Colonic mucosa (tissue), 4 donors: ENCODE measurements around the gene BIRC6. TPM values are rescaled to one million over a fixed set of nuclear protein-coding genes. Genes with fewer than 3 reads are reported as not detected.

Experiments used
- DNase-seq: peaks from one replicate; pipeline ENCODE4 v3.0.0-alpha.2; 2020
- H3K27ac ChIP-seq: fragments of 200-600 bp; one replicate; pipeline ENCODE4 v1.8.0; 2021
- H3K27me3 ChIP-seq: fragments of 200-600 bp; one replicate; pipeline ENCODE4 v1.8.0; 2021
- H3K36me3 ChIP-seq: fragments of 200-600 bp; one replicate; pipeline ENCODE4 v1.8.0; 2021
- H3K4me1 ChIP-seq: fragments of 200-600 bp; one replicate; pipeline ENCODE4 v1.8.0; 2021; ENCODE audit warnings: mild to moderate bottlenecking
- H3K4me3 ChIP-seq: fragments of 200-600 bp; one replicate; pipeline ENCODE4 v1.8.0; 2021
- H3K9ac ChIP-seq, 2 donors: one replicate each; pipeline ENCODE4 v1.7.0; 2013; ENCODE audit warnings: control low read depth in 2 of 2, low read depth in 2 of 2, low read length in 2 of 2
- H3K9me3 ChIP-seq: fragments of 200-600 bp; one replicate; pipeline ENCODE4 v1.8.0; 2021
- intact Hi-C: fragments of 100-400 bp; cut with DNase I; formaldehyde crosslinking; loops from one replicate; pipeline ENCODE4 v1.14.1; 2022
- total RNA-seq, 2 donors: library from RNA; stranded (reverse); fragmentation: NEBNext Ultra II Directional in 1 of 2; extraction: Animal tissue kit (Norgen Biotek cat#: 25700) in 1 of 2; gene quantifications; one replicate each; pipeline ENCODE4 v1.2.1, GENCODE V29; 2021
- TF ChIP-seq, protein P1 (sequence below): fragments of 200-600 bp; IDR thresholded peaks from one replicate; pipeline ENCODE4 v1.8.0; 2022; ENCODE audit warnings: antibody characterized with exemption, mild to moderate bottlenecking
- donor health status: healthy.
- donor health status: DM: no; HTN: no; CAD: no.
- donor health status: DM: no; HTN: no; CAD: no.

BIRC6 gene
- total RNA-seq, 2 donors from 2014 or later: 74.6 to 93.1 TPM

DNA sequence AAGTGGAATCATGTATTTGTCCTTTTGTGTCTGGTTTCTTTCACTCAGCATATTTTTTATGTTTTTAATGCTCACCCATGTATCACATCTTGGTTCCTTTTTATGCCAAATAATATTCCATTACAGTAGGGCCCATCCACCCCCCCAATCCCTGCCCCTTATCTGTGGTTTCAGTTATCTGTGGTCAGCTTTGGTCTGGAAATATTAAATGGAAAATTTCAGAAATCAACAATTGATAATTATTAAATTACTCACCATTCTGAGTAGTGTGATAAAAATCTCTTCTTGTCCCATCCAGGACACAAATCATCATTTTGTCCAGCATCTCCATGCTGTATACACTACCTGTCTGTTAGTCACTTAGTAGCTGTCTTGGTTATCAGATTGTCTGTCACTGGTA lies 66.7 kb downstream of the BIRC6 start:
- no peak overlapping the region for H3K4me3 ChIP-seq
- no peaks in the 10 kb centered on the region for H3K9me3 ChIP-seq
- H3K4me1 ChIP-seq: no peaks in the 10 kb centered on the region
- TF ChIP-seq, protein P1, sequence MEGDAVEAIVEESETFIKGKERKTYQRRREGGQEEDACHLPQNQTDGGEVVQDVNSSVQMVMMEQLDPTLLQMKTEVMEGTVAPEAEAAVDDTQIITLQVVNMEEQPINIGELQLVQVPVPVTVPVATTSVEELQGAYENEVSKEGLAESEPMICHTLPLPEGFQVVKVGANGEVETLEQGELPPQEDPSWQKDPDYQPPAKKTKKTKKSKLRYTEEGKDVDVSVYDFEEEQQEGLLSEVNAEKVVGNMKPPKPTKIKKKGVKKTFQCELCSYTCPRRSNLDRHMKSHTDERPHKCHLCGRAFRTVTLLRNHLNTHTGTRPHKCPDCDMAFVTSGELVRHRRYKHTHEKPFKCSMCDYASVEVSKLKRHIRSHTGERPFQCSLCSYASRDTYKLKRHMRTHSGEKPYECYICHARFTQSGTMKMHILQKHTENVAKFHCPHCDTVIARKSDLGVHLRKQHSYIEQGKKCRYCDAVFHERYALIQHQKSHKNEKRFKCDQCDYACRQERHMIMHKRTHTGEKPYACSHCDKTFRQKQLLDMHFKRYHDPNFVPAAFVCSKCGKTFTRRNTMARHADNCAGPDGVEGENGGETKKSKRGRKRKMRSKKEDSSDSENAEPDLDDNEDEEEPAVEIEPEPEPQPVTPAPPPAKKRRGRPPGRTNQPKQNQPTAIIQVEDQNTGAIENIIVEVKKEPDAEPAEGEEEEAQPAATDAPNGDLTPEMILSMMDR: no peak
- no peak overlapping the region for H3K9ac ChIP-seq
- H3K36me3 ChIP-seq: no peaks in the 10 kb centered on the region
- intact Hi-C loops: no loop called here
- no peak for DNase-seq
- H3K27ac ChIP-seq: no peak overlapping the region
- H3K27me3 ChIP-seq: no peaks in the 10 kb centered on the region

GRCh38 chr2:32424739-32425138 lies 67.9 kb downstream of the BIRC6 start:
- H3K4me3 ChIP-seq: no peak overlapping the region
- no peaks in the 10 kb centered on the region for H3K27me3 ChIP-seq
- H3K9ac ChIP-seq: no peak overlapping the region
- intact Hi-C loops: no loop called here
- TF ChIP-seq, protein P1: no peak
- no peak overlapping the region for H3K27ac ChIP-seq
- H3K9me3 ChIP-seq: no peaks in the 10 kb centered on the region
- no peaks in the 10 kb centered on the region for H3K4me1 ChIP-seq
- DNase-seq: no peak
- no peaks in the 10 kb centered on the region for H3K36me3 ChIP-seq

GRCh38 chr2:32425719-32426141 lies 68.9 kb downstream of the BIRC6 start:
- no peak for DNase-seq
- TF ChIP-seq, protein P1: no peak
- no peak overlapping the region for H3K4me3 ChIP-seq
- intact Hi-C loops: no loop called here
- no peaks in the 10 kb centered on the region for H3K9me3 ChIP-seq
- H3K27me3 ChIP-seq: no peaks in the 10 kb centered on the region
- H3K36me3 ChIP-seq: no peaks in the 10 kb centered on the region
- H3K9ac ChIP-seq: no peak overlapping the region
- no peak overlapping the region for H3K27ac ChIP-seq
- no peaks in the 10 kb centered on the region for H3K4me1 ChIP-seq

DNA sequence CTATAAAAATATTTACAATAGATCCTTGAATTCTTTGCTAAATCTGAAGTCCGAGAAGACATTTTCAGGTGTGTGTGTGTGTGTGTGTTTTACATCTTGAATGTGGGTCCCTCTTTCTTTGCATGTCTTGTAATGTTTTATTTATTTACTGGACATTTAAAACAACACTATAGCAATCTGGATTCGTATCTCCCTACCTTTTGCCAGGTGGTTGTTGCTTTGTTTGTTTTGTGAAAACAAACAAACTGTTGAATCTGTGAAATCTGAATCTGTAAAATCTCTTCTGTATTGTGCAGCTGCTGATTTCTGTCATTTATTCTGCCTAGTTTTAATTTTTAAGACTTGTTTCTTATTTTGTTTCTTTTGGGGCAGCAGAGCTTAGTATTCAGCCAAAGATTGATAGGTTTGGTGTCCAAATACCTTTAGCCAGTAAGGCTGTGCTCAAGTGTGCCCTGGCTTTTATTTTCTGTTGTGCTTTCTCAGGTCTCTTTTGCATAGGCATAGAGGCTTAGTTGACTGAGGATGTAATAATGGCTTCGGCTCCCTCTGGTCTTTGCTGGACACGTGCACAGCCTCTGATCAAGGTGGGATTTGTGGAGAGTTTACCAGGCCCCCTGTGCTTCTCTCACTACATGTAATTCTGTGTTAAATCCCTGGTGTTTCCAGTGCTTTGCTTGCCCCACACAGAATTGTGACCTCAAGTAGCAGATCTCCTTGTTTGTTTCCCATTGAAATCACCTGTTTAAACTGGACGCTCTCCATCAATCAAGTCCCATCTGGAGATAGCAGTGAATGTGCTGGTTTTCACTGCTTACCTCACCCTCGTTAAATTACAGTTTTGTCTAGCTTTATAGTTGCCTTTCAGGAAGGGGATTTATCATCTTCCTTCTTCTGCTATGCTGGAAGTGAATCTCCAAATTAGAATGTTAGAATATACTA lies 71.1 kb downstream of the BIRC6 start:
- Histone ChIP-seq H3K4me1 (no peaks in the 10 kb centered on the region), H3K9ac (no peak overlapping the region), H3K27me3 (no peaks in the 10 kb centered on the region), H3K9me3 (no peaks in the 10 kb centered on the region), H3K27ac (no peak overlapping the region), H3K4me3 (no peak overlapping the region), H3K36me3 (no peaks in the 10 kb centered on the region)
- no peak for DNase-seq
- intact Hi-C loops: no loop called here
- TF ChIP-seq, protein P1: no peak

GRCh38 chr2:32430804-32431203 lies 74.0 kb downstream of the BIRC6 start:
- Histone ChIP-seq H3K4me1 (no peaks in the 10 kb centered on the region), H3K27ac (no peak overlapping the region), H3K27me3 (no peaks in the 10 kb centered on the region), H3K9me3 (no peaks in the 10 kb centered on the region), H3K36me3 (no peaks in the 10 kb centered on the region), H3K4me3 (no peak overlapping the region), H3K9ac (no peak overlapping the region)
- TF ChIP-seq, protein P1: no peak
- intact Hi-C loops: no loop called here
- no peak for DNase-seq
